GM12864 (cell line): Measurements from ENCODE around the gene FUBP3.

Source experiments
- DNase-seq: peaks from one replicate; pipeline ENCODE4 v3.0.0-alpha.2; 2011; ENCODE audit warnings: low read depth
- H3K4me3 ChIP-seq: 2 replicates; pipeline ENCODE4 v1.5.1; 2011; ENCODE audit warnings: mild to moderate bottlenecking, low read depth, low read length, control low read depth
- TF ChIP-seq, protein P1 (sequence below): IDR thresholded peaks from 2 replicates; pipeline ENCODE4 v1.5.1; 2011; ENCODE audit warnings: low read depth, mild to moderate bottlenecking, moderate library complexity, low read length, control low read depth, inconsistent platforms; ENCODE audit errors: missing control alignments

Gene FUBP3

DNA sequence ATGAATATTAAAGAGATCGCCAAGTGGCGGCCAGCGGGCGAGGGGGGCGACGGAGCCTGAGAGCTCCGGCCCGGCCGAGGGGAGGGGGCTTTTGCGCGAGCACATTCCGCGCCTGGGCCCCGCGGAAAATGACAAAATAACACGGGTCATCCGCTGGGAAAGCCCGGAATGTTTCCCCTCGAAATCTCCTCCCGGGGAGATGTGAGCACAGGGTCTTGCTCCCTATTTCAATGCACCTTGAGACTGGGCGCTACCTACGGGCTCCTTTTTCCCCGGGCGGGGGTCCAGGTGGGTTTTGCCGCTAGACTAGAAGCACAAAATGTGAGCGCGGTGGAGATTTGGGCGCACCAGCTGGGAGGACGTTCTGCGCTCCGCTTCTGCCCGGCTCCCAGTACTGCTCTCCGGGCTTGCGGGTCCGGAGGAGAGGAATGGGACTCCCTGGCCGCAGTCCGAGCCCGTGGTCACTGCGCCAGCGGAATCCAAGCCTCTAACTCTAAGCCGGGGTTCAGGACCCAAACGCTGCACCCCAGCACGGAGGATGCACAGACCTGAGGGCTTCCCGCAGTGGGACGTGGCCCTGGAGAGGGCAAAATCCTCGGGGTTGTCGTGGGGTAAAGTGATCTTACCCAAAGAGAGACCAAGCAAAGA lies 82.2 kb downstream of the FUBP3 start:
- no peak for DNase-seq
- no peak overlapping the region for H3K4me3 ChIP-seq
- TF ChIP-seq, protein P1, sequence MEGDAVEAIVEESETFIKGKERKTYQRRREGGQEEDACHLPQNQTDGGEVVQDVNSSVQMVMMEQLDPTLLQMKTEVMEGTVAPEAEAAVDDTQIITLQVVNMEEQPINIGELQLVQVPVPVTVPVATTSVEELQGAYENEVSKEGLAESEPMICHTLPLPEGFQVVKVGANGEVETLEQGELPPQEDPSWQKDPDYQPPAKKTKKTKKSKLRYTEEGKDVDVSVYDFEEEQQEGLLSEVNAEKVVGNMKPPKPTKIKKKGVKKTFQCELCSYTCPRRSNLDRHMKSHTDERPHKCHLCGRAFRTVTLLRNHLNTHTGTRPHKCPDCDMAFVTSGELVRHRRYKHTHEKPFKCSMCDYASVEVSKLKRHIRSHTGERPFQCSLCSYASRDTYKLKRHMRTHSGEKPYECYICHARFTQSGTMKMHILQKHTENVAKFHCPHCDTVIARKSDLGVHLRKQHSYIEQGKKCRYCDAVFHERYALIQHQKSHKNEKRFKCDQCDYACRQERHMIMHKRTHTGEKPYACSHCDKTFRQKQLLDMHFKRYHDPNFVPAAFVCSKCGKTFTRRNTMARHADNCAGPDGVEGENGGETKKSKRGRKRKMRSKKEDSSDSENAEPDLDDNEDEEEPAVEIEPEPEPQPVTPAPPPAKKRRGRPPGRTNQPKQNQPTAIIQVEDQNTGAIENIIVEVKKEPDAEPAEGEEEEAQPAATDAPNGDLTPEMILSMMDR: no peak

- no peak overlapping the region for H3K4me3 ChIP-seq
These were observed 83.0 kb downstream of the FUBP3 start for GRCh38 chr9:130662099-130662969.

GRCh38 chr9:130662970-130663257 lies 83.5 kb downstream of the FUBP3 start:
- H3K4me3 ChIP-seq: no peak overlapping the region
- DNase-seq: no peak
- TF ChIP-seq, protein P1: no peak

More at GRCh38 chr9:130662099-130662969, 83.0 kb downstream of the FUBP3 start:
- DNase-seq: no peak
- TF ChIP-seq, protein P1: no peak

DNA sequence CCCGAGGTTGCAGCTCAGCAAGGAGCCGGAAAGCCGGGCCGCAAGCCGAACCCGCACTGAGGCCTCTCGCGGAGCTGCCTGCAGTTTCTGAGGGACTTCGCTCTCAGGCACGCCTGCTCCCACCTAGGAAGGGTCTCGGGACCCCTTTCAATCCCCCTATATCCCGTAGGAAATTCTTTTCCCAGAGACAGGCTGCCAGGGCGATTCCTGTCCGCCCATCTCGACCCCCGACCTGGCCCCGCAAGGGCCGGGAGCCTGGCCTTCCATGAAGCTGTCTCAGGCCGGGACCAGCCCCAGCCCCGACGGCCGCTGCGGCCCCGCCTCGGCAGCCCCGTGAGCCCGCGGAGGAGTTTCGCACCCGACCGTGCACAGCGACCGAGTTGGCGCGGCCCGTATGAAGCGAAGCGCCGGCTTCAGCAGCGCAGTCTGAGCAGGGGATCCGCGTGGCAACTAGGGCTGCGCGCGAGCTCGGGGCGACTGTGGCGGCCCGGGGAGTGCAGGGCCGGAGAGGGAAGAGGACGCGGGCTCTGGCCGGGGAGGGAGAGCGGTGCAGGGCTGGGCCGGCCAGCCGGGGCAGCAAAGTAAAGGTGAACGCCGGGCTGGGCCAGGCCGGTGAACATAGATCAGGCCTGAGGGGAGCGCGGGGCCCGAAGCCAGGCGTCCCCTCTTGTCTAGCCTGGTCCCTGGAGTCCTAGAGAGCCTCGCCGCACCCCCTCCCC lies 84.0 kb downstream of the FUBP3 start:
- no peak for DNase-seq
- no peak overlapping the region for H3K4me3 ChIP-seq
- TF ChIP-seq, protein P1: no peak

- H3K4me3 ChIP-seq: no peak overlapping the region
- TF ChIP-seq, protein P1: no peak
- no peak for DNase-seq
These were observed 84.5 kb downstream of the FUBP3 start for GRCh38 chr9:130663977-130664250.

- TF ChIP-seq, protein P1: no peak
- DNase-seq: no peak
- H3K4me3 ChIP-seq: no peak within 1 kb of the TSS
These were observed 85.1 kb downstream of the FUBP3 start, which contains the start of gene PRDM12 for GRCh38 chr9:130664251-130665028. Gene PRDM12 (plus strand): TSS chr9:130664594. CDS start chr9:130664654, 60 bp downstream.
